K562 (cell line): ENCODE data around the gene TTLL11.

ENCODE experiments used
- FOXJ3 ChIP-seq: sonication (generic); formaldehyde crosslinking; IDR thresholded peaks from 2 replicates; pipeline ENCODE4 v1.4.0; 2020; ENCODE audit warnings: mild to moderate bottlenecking, missing genetic modification reagents
- FOXM1 ChIP-seq, 2 experiments: fragments of 450-650 bp in 1 of 2; sonication (generic) in 1 of 2; formaldehyde crosslinking in 1 of 2; IDR thresholded peaks; 2 replicates each; pipeline versions ENCODE4 v1.6.1 to v1.9.0; 2017 to 2022; ENCODE audit warnings: low read depth in 2 of 2, mild to moderate bottlenecking in 2 of 2, missing genetic modification reagents in 1 of 2, moderate library complexity in 1 of 2
- HNRNPLL ChIP-seq: fragments of 200-400 bp; formaldehyde crosslinking; IDR thresholded peaks from 2 replicates; pipeline ENCODE4 v1.6.1; 2017; ENCODE audit warnings: low read length, low read depth, mild to moderate bottlenecking; ENCODE audit not compliant: poor library complexity, severe bottlenecking
- LARP7 ChIP-seq: fragments of 450-650 bp; IDR thresholded peaks from 2 replicates; pipeline ENCODE4 v1.6.1; 2016
- MYC ChIP-seq, 2 experiments: fragments of 250-450 bp in 1 of 2; sonication (Bioruptor Pico) in 1 of 2; IDR thresholded peaks; 2 replicates each; pipeline versions ENCODE4 v1.5.1 to v1.6.1; 2012 to 2021; ENCODE audit warnings: low read depth in 2 of 2, borderline replicate concordance in 1 of 2, improper control_type of control experiment in 1 of 2, low read length in 1 of 2, mild to moderate bottlenecking in 1 of 2, moderate library complexity in 1 of 2
- POLR2AphosphoS5 ChIP-seq: IDR thresholded peaks from 2 replicates; pipeline ENCODE4 v1.6.1; 2011; ENCODE audit warnings: mild to moderate bottlenecking, low read depth, low read length, moderate library complexity; ENCODE audit not compliant: control insufficient read depth, insufficient read depth
- ZNF263 ChIP-seq: sonication (generic); formaldehyde crosslinking; IDR thresholded peaks from 2 replicates; pipeline ENCODE4 v1.8.0; 2022; ENCODE audit warnings: mild to moderate bottlenecking, missing genetic modification reagents, borderline replicate concordance
- TF ChIP-seq, protein P1 (sequence below), 3 experiments: IDR thresholded peaks in 2 of 3; conservative IDR thresholded peaks in 1 of 3; 2 replicates each; pipeline ENCODE4 v1.5.1; 2011 to 2012; ENCODE audit warnings: low read length in 3 of 3, mild to moderate bottlenecking in 3 of 3, control low read depth in 2 of 3, improper control_type of control experiment in 1 of 3, inconsistent platforms in 1 of 3, low read depth in 1 of 3, mixed read lengths in 1 of 3, moderate library complexity in 1 of 3; ENCODE audit not compliant: insufficient read depth in 2 of 3
- TF ChIP-seq, protein P2 (sequence below): fragments of 450-650 bp; formaldehyde crosslinking; IDR thresholded peaks from 2 replicates; pipeline ENCODE4 v1.4.0; 2022; ENCODE audit warnings: mild to moderate bottlenecking, moderate library complexity
- TF ChIP-seq, protein P3 (sequence below), 2 experiments: fragments of 450-650 bp in 1 of 2; sonication (generic) in 1 of 2; formaldehyde crosslinking in 1 of 2; IDR thresholded peaks in 1 of 2; conservative IDR thresholded peaks in 1 of 2; 2 replicates each; pipeline versions ENCODE4 v1.6.1 to v1.8.1; 2016 to 2023; ENCODE audit warnings: mild to moderate bottlenecking in 2 of 2, moderate library complexity in 2 of 2, inconsistent platforms in 1 of 2, missing genetic modification reagents in 1 of 2
- TF ChIP-seq, protein P4 (sequence below), 2 experiments: fragments of 450-650 bp; formaldehyde crosslinking in 1 of 2; IDR thresholded peaks; 2 replicates each; pipeline versions ENCODE4 v1.4.0 to v1.6.1; 2014 to 2020; ENCODE audit warnings: mild to moderate bottlenecking in 2 of 2, borderline replicate concordance in 1 of 2, low read depth in 1 of 2

DNA sequence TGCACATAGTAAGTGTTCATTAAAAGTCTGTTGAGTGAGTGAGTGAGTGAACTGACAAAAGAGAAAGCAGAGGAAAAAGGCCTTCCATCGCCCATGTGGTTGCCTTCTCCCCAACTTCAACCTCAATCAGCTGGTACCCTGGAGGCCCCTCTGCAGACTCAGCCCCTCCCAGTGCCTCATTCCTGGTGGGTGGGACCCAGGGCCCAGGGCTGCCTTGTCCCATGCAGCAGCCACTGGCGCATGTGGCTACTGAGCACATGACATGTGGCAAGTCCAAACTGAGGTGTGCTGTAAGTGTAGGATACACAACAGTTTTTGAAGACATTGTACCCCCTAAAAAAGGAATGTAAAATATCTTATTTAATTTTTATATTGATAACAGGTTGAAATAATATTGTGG lies 36.9 kb upstream of the TTLL11 start:
- no peak for TF ChIP-seq POLR2AphosphoS5
- TF ChIP-seq, protein P1, sequence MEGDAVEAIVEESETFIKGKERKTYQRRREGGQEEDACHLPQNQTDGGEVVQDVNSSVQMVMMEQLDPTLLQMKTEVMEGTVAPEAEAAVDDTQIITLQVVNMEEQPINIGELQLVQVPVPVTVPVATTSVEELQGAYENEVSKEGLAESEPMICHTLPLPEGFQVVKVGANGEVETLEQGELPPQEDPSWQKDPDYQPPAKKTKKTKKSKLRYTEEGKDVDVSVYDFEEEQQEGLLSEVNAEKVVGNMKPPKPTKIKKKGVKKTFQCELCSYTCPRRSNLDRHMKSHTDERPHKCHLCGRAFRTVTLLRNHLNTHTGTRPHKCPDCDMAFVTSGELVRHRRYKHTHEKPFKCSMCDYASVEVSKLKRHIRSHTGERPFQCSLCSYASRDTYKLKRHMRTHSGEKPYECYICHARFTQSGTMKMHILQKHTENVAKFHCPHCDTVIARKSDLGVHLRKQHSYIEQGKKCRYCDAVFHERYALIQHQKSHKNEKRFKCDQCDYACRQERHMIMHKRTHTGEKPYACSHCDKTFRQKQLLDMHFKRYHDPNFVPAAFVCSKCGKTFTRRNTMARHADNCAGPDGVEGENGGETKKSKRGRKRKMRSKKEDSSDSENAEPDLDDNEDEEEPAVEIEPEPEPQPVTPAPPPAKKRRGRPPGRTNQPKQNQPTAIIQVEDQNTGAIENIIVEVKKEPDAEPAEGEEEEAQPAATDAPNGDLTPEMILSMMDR (IDR thresholded peaks at IDR 0.05 in 2 of 3, conservative IDR thresholded peaks at IDR 0.05 in 1 of 3; ENCODE audit: insufficient read depth in 2 of 3, low read depth in 1 of 3, low read length in 3 of 3), result no peak
- TF ChIP-seq FOXM1 (IDR thresholded peaks at IDR 0.05; ENCODE audit: low read depth), result no peak
- TF ChIP-seq FOXM1 (CRISPR knock-in tag; IDR thresholded peaks at IDR 0.05; ENCODE audit: low read depth), result no peak
- no peak for TF ChIP-seq ZNF263 (CRISPR knock-in tag)
- no peak for TF ChIP-seq MYC (IDR thresholded peaks at IDR 0.05; ENCODE audit: low read depth, low read length)
- TF ChIP-seq MYC (CRISPR knock-in tag; IDR thresholded peaks at IDR 0.05; ENCODE audit: borderline replicate concordance, low read depth), result no peak
- no peak for TF ChIP-seq FOXJ3
- TF ChIP-seq, protein P2, sequence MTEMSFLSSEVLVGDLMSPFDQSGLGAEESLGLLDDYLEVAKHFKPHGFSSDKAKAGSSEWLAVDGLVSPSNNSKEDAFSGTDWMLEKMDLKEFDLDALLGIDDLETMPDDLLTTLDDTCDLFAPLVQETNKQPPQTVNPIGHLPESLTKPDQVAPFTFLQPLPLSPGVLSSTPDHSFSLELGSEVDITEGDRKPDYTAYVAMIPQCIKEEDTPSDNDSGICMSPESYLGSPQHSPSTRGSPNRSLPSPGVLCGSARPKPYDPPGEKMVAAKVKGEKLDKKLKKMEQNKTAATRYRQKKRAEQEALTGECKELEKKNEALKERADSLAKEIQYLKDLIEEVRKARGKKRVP, result no peak
- TF ChIP-seq, protein P3, sequence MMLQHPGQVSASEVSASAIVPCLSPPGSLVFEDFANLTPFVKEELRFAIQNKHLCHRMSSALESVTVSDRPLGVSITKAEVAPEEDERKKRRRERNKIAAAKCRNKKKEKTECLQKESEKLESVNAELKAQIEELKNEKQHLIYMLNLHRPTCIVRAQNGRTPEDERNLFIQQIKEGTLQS (IDR thresholded peaks at IDR 0.05), result no peak
- TF ChIP-seq, protein P3 (CRISPR knock-in tag; conservative IDR thresholded peaks at IDR 0.05), result no peak
- TF ChIP-seq, protein P4, sequence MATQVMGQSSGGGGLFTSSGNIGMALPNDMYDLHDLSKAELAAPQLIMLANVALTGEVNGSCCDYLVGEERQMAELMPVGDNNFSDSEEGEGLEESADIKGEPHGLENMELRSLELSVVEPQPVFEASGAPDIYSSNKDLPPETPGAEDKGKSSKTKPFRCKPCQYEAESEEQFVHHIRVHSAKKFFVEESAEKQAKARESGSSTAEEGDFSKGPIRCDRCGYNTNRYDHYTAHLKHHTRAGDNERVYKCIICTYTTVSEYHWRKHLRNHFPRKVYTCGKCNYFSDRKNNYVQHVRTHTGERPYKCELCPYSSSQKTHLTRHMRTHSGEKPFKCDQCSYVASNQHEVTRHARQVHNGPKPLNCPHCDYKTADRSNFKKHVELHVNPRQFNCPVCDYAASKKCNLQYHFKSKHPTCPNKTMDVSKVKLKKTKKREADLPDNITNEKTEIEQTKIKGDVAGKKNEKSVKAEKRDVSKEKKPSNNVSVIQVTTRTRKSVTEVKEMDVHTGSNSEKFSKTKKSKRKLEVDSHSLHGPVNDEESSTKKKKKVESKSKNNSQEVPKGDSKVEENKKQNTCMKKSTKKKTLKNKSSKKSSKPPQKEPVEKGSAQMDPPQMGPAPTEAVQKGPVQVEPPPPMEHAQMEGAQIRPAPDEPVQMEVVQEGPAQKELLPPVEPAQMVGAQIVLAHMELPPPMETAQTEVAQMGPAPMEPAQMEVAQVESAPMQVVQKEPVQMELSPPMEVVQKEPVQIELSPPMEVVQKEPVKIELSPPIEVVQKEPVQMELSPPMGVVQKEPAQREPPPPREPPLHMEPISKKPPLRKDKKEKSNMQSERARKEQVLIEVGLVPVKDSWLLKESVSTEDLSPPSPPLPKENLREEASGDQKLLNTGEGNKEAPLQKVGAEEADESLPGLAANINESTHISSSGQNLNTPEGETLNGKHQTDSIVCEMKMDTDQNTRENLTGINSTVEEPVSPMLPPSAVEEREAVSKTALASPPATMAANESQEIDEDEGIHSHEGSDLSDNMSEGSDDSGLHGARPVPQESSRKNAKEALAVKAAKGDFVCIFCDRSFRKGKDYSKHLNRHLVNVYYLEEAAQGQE (IDR thresholded peaks at IDR 0.05; ENCODE audit: borderline replicate concordance), result no peak
- TF ChIP-seq, protein P4 (CRISPR knock-in tag; IDR thresholded peaks at IDR 0.05; ENCODE audit: low read depth), result no peak
- no peak for TF ChIP-seq LARP7
- TF ChIP-seq HNRNPLL, result no peak
